ENCODE results near the gene PSD. TPM values are rescaled to one million over a fixed set of nuclear protein-coding genes. Genes with fewer than 3 reads are reported as not detected.

The PSD gene
- total and polyA plus RNA-seq, 10 of the 15 experiments (the other 5 are each of a cell fraction or from before 2014, with no cell fraction given), result 0.11 to 2.0 (median 0.49) TPM; not detected in 2

DNA sequence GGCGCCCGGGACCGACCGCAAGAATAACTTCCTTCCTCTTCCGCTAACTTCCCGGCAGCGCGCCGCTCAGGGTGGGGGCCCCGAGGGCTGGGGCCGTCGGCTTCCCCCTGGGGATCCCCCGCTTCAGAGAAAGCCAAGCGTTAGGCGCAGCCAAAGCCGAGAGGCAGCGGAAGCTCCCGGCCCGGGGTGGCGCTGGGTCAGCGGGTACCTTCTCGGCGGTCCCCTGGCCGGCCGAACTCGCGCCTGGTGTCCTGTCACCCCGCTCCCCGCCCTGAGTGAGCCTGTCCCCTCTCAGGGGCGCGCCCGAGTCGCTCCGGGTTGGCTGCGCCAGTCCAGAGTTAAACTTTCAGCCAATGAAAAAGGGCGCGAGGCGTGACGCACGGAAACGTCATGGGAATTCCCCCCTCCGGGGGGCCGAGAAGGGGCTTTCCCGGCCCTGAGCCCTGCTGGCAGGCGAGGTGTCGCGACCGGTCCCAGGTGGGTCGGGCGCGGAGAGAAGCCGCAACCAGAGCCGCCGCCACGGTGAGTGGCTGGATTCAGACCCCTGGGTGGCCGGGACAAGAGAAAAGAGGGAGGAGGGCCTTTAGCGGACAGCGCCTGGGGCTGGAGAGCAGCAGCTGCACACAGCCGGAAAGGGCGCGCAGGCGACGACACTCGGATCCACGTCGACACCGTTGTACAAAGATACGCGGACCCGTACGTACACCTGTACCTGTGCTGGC lies 24.3 kb downstream of the PSD start (continued):
- TF ChIP-seq ZNF592 (IDR thresholded peaks at IDR 0.05) (no peak), SMARCA5 (IDR thresholded peaks at IDR 0.05) (peak; percentile 96), MTA2 (IDR thresholded peaks at IDR 0.05; ENCODE audit: low read depth) (peak; percentile 36; the same call in 1 of the 2 replicates), MAX (IDR thresholded peaks at IDR 0.05; ENCODE audit: low read depth, low read length) (peak; percentile 31; the same call in 1 of the 2 replicates), KDM1A (IDR thresholded peaks at IDR 0.05; ENCODE audit: borderline replicate concordance) (no peak), STAT1 (conservative IDR thresholded peaks at IDR 0.05) (0 out of 2 replicates have a peak, but pooled peaks have one; percentile 53), YY1 (IDR thresholded peaks at IDR 0.05; ENCODE audit: low read depth, low read length) (peak; percentile 5), RELB (IDR thresholded peaks at IDR 0.05; ENCODE audit: low read depth) (peak; percentile 98), SMC3 (IDR thresholded peaks at IDR 0.05; ENCODE audit: borderline replicate concordance, low read length) (no peak; the same call in 1 of the 2 replicates)

Data from GM12878 (cell line).